GM23338 (cell line): ENCODE results near the gene ADAT1. TPM values are rescaled to one million over a fixed set of nuclear protein-coding genes. Genes with fewer than 3 reads are reported as not detected.

Experiments
- ATAC-seq: fragments of 200-7000 bp; cut with Tn5 transposase; 3 replicates; pipeline ENCODE4 v1.9.1; 2020
- DNase-seq: peaks from one replicate; pipeline ENCODE4 v3.0.0-alpha.2; 2015; ENCODE audit warnings: low spot score
- H2AFZ ChIP-seq: fragments of 200-600 bp; sonication (generic); 2 replicates; pipeline ENCODE4 v1.8.0; 2016; ENCODE audit warnings: antibody characterized with exemption, mild to moderate bottlenecking, moderate library complexity
- H3F3A ChIP-seq: fragments of 200-600 bp; sonication (generic); replicated peaks from 2 replicates; pipeline ENCODE4 v1.8.0; 2017; ENCODE audit warnings: antibody characterized with exemption, mixed run types, low read depth
- H3K27ac ChIP-seq: fragments of 200-600 bp; sonication (generic); 2 replicates; pipeline ENCODE4 v1.6.1; 2016; ENCODE audit warnings: low read depth
- H3K27me3 ChIP-seq: fragments of 200-600 bp; sonication (generic); 2 replicates; pipeline ENCODE4 v1.8.0; 2016; ENCODE audit warnings: mild to moderate bottlenecking, mixed run types, moderate library complexity; ENCODE audit not compliant: insufficient read depth
- H3K36me3 ChIP-seq: fragments of 200-600 bp; sonication (generic); 2 replicates; pipeline ENCODE4 v1.8.0; 2016; ENCODE audit warnings: mild to moderate bottlenecking; ENCODE audit not compliant: insufficient read depth
- H3K4me1 ChIP-seq: fragments of 200-600 bp; sonication (generic); 2 replicates; pipeline ENCODE4 v1.8.0; 2016; ENCODE audit warnings: mild to moderate bottlenecking, moderate library complexity; ENCODE audit not compliant: insufficient read depth
- H3K4me2 ChIP-seq: fragments of 200-600 bp; sonication (generic); 2 replicates; pipeline ENCODE4 v1.7.1; 2017; ENCODE audit warnings: mixed run types
- H3K4me3 ChIP-seq: fragments of 200-600 bp; sonication (generic); 2 replicates; pipeline ENCODE4 v1.6.1; 2016; ENCODE audit warnings: mixed run types
- H3K79me2 ChIP-seq: fragments of 200-600 bp; sonication (generic); replicated peaks from 2 replicates; pipeline ENCODE4 v1.8.0; 2017; ENCODE audit warnings: mild to moderate bottlenecking; ENCODE audit not compliant: insufficient read depth
- H3K9me2 ChIP-seq: fragments of 200-600 bp; sonication (generic); 2 replicates; pipeline ENCODE4 v1.8.0; 2017; ENCODE audit not compliant: insufficient read depth
- H4K20me1 ChIP-seq: fragments of 200-600 bp; sonication (generic); replicated peaks from 2 replicates; pipeline ENCODE4 v1.8.0; 2017; ENCODE audit warnings: mild to moderate bottlenecking; ENCODE audit not compliant: insufficient read depth
- H3K27ac Mint-ChIP-seq: 2 replicates; pipeline ENCODE4 v1.8.0; 2020; ENCODE audit warnings: inconsistent platforms, mild to moderate bottlenecking, moderate library complexity, mixed read lengths
- H3K27me3 Mint-ChIP-seq: 3 replicates; pipeline ENCODE4 v1.8.0; 2022; ENCODE audit warnings: low read depth, mild to moderate bottlenecking, moderate library complexity, mixed read lengths, inconsistent platforms; ENCODE audit not compliant: insufficient read depth, poor library complexity
- H3K36me3 Mint-ChIP-seq: 3 replicates; pipeline ENCODE4 v1.8.0; 2021; ENCODE audit warnings: low read depth, mild to moderate bottlenecking, inconsistent platforms, moderate library complexity, mixed read lengths
- H3K4me1 Mint-ChIP-seq: 3 replicates; pipeline ENCODE4 v1.8.0; 2020; ENCODE audit warnings: mild to moderate bottlenecking, inconsistent platforms, mixed read lengths
- H3K4me3 Mint-ChIP-seq: 3 replicates; pipeline ENCODE4 v1.8.0; 2021; ENCODE audit warnings: moderate library complexity, mild to moderate bottlenecking, inconsistent platforms, mixed read lengths
- H3K9me3 Mint-ChIP-seq: 3 replicates; pipeline ENCODE4 v1.8.0; 2020; ENCODE audit warnings: moderate library complexity, mild to moderate bottlenecking, inconsistent platforms, mixed read lengths
- CTCF ChIP-seq, 2 experiments: fragments of 200-600 bp in 1 of 2; sonication (generic) in 1 of 2; conservative IDR thresholded peaks; 2 replicates each; pipeline versions ENCODE4 v1.5.1 to v1.6.1; 2016 to 2017; ENCODE audit warnings: antibody characterized with exemption in 2 of 2, low read depth in 2 of 2, mild to moderate bottlenecking in 2 of 2, moderate library complexity in 1 of 2
- JUNB ChIP-seq: IDR thresholded peaks from one replicate; pipeline ENCODE4 v1.6.1; 2016; ENCODE audit warnings: antibody characterized with exemption; ENCODE audit not compliant: unreplicated experiment
- POLR2AphosphoS5 ChIP-seq: IDR thresholded peaks from 2 replicates; pipeline ENCODE4 v1.6.1; 2016; ENCODE audit warnings: antibody characterized with exemption, low read depth
- REST ChIP-seq: IDR thresholded peaks from one replicate; pipeline ENCODE4 v1.6.1; 2018; ENCODE audit warnings: antibody characterized with exemption; ENCODE audit not compliant: unreplicated experiment
- ZNF462 ChIP-seq: fragments of 250-450 bp; sonication (Bioruptor Pico); IDR thresholded peaks from 2 replicates; pipeline ENCODE4 v1.5.0; 2020; ENCODE audit warnings: mild to moderate bottlenecking, moderate library complexity
- polyA plus RNA-seq: library from polyadenylated mRNA; unstranded; fragments of >200 nt; fragmentation: Nextera tagmentation; extraction: Ambion mirVana; gene quantifications from 2 replicates; pipeline ENCODE4 v1.2.1, GENCODE V29; 2016
- total RNA-seq: library from RNA; depleted of rRNA; stranded (reverse); fragments of >200 nt; shearing (Covaris generic); gene quantifications from 2 replicates; pipeline ENCODE4 v1.2.3, GENCODE V29; 2014

Gene ADAT1
- total and polyA plus RNA-seq, 2 experiments from 2014 or later = 17.4 to 53.6 TPM

GRCh38 chr16:75566758-75567255, 56.3 kb downstream of the ADAT1 start:
- no peak overlapping the region for H3K27ac Mint-ChIP-seq
- peak; percentile 50 for ATAC-seq

More at GRCh38 chr16:75566758-75567255, 56.3 kb downstream of the ADAT1 start:
- Histone ChIP-seq H3K9me2 (no peaks in the 10 kb centered on the region), H3F3A (peaks cover 3% of the 10 kb centered on the region; the same call in 1 of the 2 replicates), H3K79me2 (peaks cover 21% of the 10 kb centered on the region), H3K4me3 (peak overlapping the region; percentile 99), H3K4me1 (peaks cover 24% of the 10 kb centered on the region), H2AFZ (0 out of 2 replicates have a peak overlapping the region, but pooled peaks have one; percentile 84), H4K20me1 (peaks cover 17% of the 10 kb centered on the region), H3K27me3 (no peaks in the 10 kb centered on the region), H3K36me3 (peaks cover 24% of the 10 kb centered on the region; the same call in 1 of the 2 replicates), H3K27ac (no peak overlapping the region), H3K4me2 (peak overlapping the region; percentile 99)
- TF ChIP-seq POLR2AphosphoS5 (no peak), REST (peak; percentile 61), ZNF462 (CRISPR knock-in tag) (no peak), CTCF (conservative IDR thresholded peaks at IDR 0.05; ENCODE audit: low read depth in 2 of 2) (no peak), JUNB (no peak)
- DNase-seq = peak; percentile 64
- H3K4me1 Mint-ChIP-seq = peaks cover 27% of the 10 kb centered on the region
- peaks cover 23% of the 10 kb centered on the region for H3K36me3 Mint-ChIP-seq
- no peaks in the 10 kb centered on the region for H3K9me3 Mint-ChIP-seq
- H3K27me3 Mint-ChIP-seq = peaks cover 10% of the 10 kb centered on the region
- H3K4me3 Mint-ChIP-seq = peak overlapping the region; percentile 93
